Gastrocnemius medialis (tissue), 4 donors: ENCODE measurements around the gene APOBEC4.

Experiments
- POLR2A ChIP-seq, 2 donors: fragments of 450-650 bp; IDR thresholded peaks; one replicate each; pipeline ENCODE4 v1.6.1; 2017; ENCODE audit warnings: antibody characterized with exemption in 2 of 2, mild to moderate bottlenecking in 2 of 2, moderate library complexity in 2 of 2
- TF ChIP-seq, protein P1 (sequence below), 5 experiments: fragments of 450-650 bp in 3 of 5; fragments of 200-600 bp in 2 of 5; sonication (generic) in 2 of 5; IDR thresholded peaks in 4 of 5; conservative IDR thresholded peaks in 1 of 5; 1 replicate in 4 of 5; 2 replicates in 1 of 5; pipeline ENCODE4 v1.5.1; 2016 to 2019; ENCODE audit warnings: antibody characterized with exemption in 5 of 5, mild to moderate bottlenecking in 3 of 5, moderate library complexity in 3 of 5

DNA sequence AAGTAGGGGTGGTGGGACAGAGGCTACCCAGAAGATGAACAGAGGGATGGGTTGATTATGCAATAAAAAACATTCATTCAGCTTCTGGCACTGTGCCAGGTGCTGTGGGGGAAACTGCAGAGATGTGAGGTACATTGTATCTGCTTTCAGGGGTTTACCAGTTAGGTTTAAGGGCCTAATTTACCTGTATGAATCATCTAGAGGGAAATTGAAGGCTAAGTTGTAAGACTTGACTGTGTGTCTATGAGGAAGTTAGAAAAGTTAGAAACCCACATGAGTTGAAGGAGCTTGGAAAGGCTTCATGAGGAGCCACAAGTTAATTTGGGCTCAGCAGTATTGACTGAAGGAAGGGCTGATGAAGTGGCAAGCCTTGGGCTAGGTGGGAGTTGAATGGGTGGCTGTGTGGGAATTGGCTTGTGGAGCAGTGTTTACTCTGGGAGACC, 36.7 kb upstream of the APOBEC4 start:
- no peak for TF ChIP-seq POLR2A (IDR thresholded peaks at IDR 0.05)
- TF ChIP-seq, protein P1, sequence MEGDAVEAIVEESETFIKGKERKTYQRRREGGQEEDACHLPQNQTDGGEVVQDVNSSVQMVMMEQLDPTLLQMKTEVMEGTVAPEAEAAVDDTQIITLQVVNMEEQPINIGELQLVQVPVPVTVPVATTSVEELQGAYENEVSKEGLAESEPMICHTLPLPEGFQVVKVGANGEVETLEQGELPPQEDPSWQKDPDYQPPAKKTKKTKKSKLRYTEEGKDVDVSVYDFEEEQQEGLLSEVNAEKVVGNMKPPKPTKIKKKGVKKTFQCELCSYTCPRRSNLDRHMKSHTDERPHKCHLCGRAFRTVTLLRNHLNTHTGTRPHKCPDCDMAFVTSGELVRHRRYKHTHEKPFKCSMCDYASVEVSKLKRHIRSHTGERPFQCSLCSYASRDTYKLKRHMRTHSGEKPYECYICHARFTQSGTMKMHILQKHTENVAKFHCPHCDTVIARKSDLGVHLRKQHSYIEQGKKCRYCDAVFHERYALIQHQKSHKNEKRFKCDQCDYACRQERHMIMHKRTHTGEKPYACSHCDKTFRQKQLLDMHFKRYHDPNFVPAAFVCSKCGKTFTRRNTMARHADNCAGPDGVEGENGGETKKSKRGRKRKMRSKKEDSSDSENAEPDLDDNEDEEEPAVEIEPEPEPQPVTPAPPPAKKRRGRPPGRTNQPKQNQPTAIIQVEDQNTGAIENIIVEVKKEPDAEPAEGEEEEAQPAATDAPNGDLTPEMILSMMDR (IDR thresholded peaks at IDR 0.05 in 4 of 5, conservative IDR thresholded peaks at IDR 0.05 in 1 of 5) = no peak
